Gastroesophageal sphincter (tissue), 4 donors: ENCODE results near the gene CDH1. TPM values are rescaled to one million over a fixed set of nuclear protein-coding genes. Genes with fewer than 3 reads are reported as not detected.

Source experiments
- ATAC-seq: fragments of 150-250 bp; one replicate; pipeline ENCODE4 v1.9.1; 2016; ENCODE audit warnings: mild to moderate bottlenecking, moderate library complexity
- H3K27ac ChIP-seq, 4 donors: fragments of 200-600 bp; sonication (generic) in 3 of 4; 1 replicate in 3 of 4; 2 replicates in 1 of 4; pipeline ENCODE4 v1.5.1; 2016 to 2019
- H3K27me3 ChIP-seq: fragments of 200-600 bp; sonication (generic); one replicate; pipeline ENCODE4 v1.5.1; 2019
- H3K36me3 ChIP-seq, 2 donors: fragments of 200-600 bp; sonication (generic); one replicate each; pipeline ENCODE4 v1.5.1; 2019; ENCODE audit warnings: control low read depth in 1 of 2
- H3K4me1 ChIP-seq, 3 donors: fragments of 200-600 bp; sonication (generic); 1 replicate in 2 of 3; 2 replicates in 1 of 3; pipeline ENCODE4 v1.5.1; 2016 to 2019; ENCODE audit warnings: control low read depth in 2 of 3
- H3K4me3 ChIP-seq, 2 donors: fragments of 200-600 bp; sonication (generic); one replicate each; pipeline ENCODE4 v1.5.1; 2019; ENCODE audit warnings: mild to moderate bottlenecking in 1 of 2, moderate library complexity in 1 of 2
- H3K9me3 ChIP-seq, 3 donors: fragments of 200-600 bp; sonication (generic); one replicate each; pipeline ENCODE4 v1.5.1; 2017 to 2019; ENCODE audit warnings: control low read depth in 2 of 3
- CTCF ChIP-seq, 4 experiments: fragments of 200-600 bp in 2 of 4; fragments of 450-650 bp in 2 of 4; sonication (generic) in 1 of 4; IDR thresholded peaks; one replicate each; pipeline ENCODE4 v1.5.1; 2017 to 2019; ENCODE audit warnings: antibody characterized with exemption in 4 of 4, mild to moderate bottlenecking in 2 of 4, moderate library complexity in 2 of 4
- EP300 ChIP-seq: sonication (generic); formaldehyde crosslinking; IDR thresholded peaks from one replicate; pipeline ENCODE4 v1.6.1; 2017; ENCODE audit warnings: antibody characterized with exemption, mild to moderate bottlenecking
- POLR2A ChIP-seq, 2 donors: fragments of 450-650 bp; IDR thresholded peaks; one replicate each; pipeline ENCODE4 v1.6.1; 2017; ENCODE audit warnings: antibody characterized with exemption in 2 of 2, mild to moderate bottlenecking in 2 of 2, moderate library complexity in 1 of 2
- POLR2AphosphoS5 ChIP-seq: sonication (generic); formaldehyde crosslinking; IDR thresholded peaks from one replicate; pipeline ENCODE4 v1.6.1; 2017; ENCODE audit warnings: antibody characterized with exemption
- WGBS, 2 donors: methylation state at CpG; one replicate each; pipeline ENCODE4 v1.1.5; 2018; ENCODE audit warnings: low coverage in 1 of 2; 5-methylcytosine and 5-hydroxymethylcytosine counted together
- total RNA-seq, 4 donors: library from RNA; depleted of rRNA; stranded (reverse); fragments of >200 nt; gene quantifications; one replicate each; pipeline ENCODE4 v1.1.0, GENCODE V29; 2016

CDH1 gene
- total RNA-seq, 4 donors from 2014 or later: 0.13 to 12.0 (median 1.2) TPM

GRCh38 chr16:68850481-68850880 is 113.4 kb downstream of the CDH1 start:
- ATAC-seq: no peak
- Histone ChIP-seq H3K27me3 (no peaks in the 10 kb centered on the region), H3K27ac (no peak overlapping the region), H3K4me3 (no peak overlapping the region), H3K9me3 (no peaks in the 10 kb centered on the region), H3K36me3 (no peaks in the 10 kb centered on the region), H3K4me1 (peaks cover 0 to 10% (median 0%) of the 10 kb centered on the region in 3 donors)
- no peak for TF ChIP-seq POLR2AphosphoS5
- TF ChIP-seq CTCF (IDR thresholded peaks at IDR 0.05): no peak
- no peak for TF ChIP-seq POLR2A (IDR thresholded peaks at IDR 0.05)
- no peak for TF ChIP-seq EP300
- 96 to 100% methylated on average over 2 of the region's 2 CpGs for WGBS, 2 donors

GRCh38 chr16:68851601-68852000 is 114.5 kb downstream of the CDH1 start:
- TF ChIP-seq EP300 (no peak), POLR2AphosphoS5 (no peak)
- H3K27ac ChIP-seq: no peak overlapping the region
- no peaks in the 10 kb centered on the region for H3K9me3 ChIP-seq
- no peaks in the 10 kb centered on the region for H3K27me3 ChIP-seq
- 84 to 86% methylated on average over 2 of the region's 2 CpGs for WGBS, 2 donors
- H3K4me1 ChIP-seq: peaks cover 0 to 10% (median 0%) of the 10 kb centered on the region in 3 donors
- H3K36me3 ChIP-seq: no peaks in the 10 kb centered on the region
- ATAC-seq: no peak
- H3K4me3 ChIP-seq: no peak overlapping the region

- H3K4me1 ChIP-seq: no peaks in the 10 kb centered on the region
- H3K36me3 ChIP-seq: peaks cover 0 to 23% of the 10 kb centered on the region in 2 donors
- WGBS, 2 donors: 95 to 100% methylated on average over 1 of the region's 1 CpG
- ATAC-seq: no peak
- no peaks in the 10 kb centered on the region for H3K9me3 ChIP-seq
- H3K27ac ChIP-seq: no peak overlapping the region
- H3K27me3 ChIP-seq: no peaks in the 10 kb centered on the region
- H3K4me3 ChIP-seq: no peak overlapping the region
- TF ChIP-seq CTCF (IDR thresholded peaks at IDR 0.05): no peak
- TF ChIP-seq EP300: no peak
- TF ChIP-seq POLR2A (IDR thresholded peaks at IDR 0.05): no peak
- TF ChIP-seq POLR2AphosphoS5: no peak
Observed at GRCh38 chr16:68857479-68857878, 120.4 kb downstream of the CDH1 start.

GRCh38 chr16:68859828-68860227 is 122.7 kb downstream of the CDH1 start:
- Histone ChIP-seq H3K4me1 (no peaks in the 10 kb centered on the region), H3K27ac (no peak overlapping the region), H3K27me3 (no peaks in the 10 kb centered on the region), H3K9me3 (no peaks in the 10 kb centered on the region), H3K4me3 (no peak overlapping the region), H3K36me3 (peaks cover 0 to 45% of the 10 kb centered on the region in 2 donors)
- no peak for ATAC-seq
- no peak for TF ChIP-seq EP300
- TF ChIP-seq CTCF (IDR thresholded peaks at IDR 0.05): no peak
- TF ChIP-seq POLR2AphosphoS5: no peak
- TF ChIP-seq POLR2A (IDR thresholded peaks at IDR 0.05): no peak
- WGBS, 2 donors: 93 to 98% methylated on average over 4 of the region's 4 CpGs

GRCh38 chr16:68860978-68861892 is 124.1 kb downstream of the CDH1 start:
- 83 to 91% methylated on average over 7 to 12 of the region's 15 CpGs for WGBS, 2 donors
- H3K36me3 ChIP-seq: peaks cover 0 to 56% of the 10 kb centered on the region in 2 donors
- H3K4me3 ChIP-seq: no peak overlapping the region
- H3K9me3 ChIP-seq: no peaks in the 10 kb centered on the region
- no peak for ATAC-seq
- no peaks in the 10 kb centered on the region for H3K4me1 ChIP-seq
- no peak overlapping the region for H3K27ac ChIP-seq
- H3K27me3 ChIP-seq: no peaks in the 10 kb centered on the region
- TF ChIP-seq CTCF (IDR thresholded peaks at IDR 0.05): no peak
- TF ChIP-seq POLR2AphosphoS5: no peak
- TF ChIP-seq POLR2A (IDR thresholded peaks at IDR 0.05): no peak
